PC-3 (cell line): ENCODE data around the gene MSH6. TPM values are rescaled to one million over a fixed set of nuclear protein-coding genes. Genes with fewer than 3 reads are reported as not detected.

Experiments used
- ATAC-seq: fragments of 200-7000 bp; cut with Tn5 transposase; 2 replicates; pipeline ENCODE4 v1.9.1; 2020; ENCODE audit warnings: mild to moderate bottlenecking, moderate library complexity
- BruUV-seq: library from RNA; stranded (reverse); fragments of 400-500 nt; replicated peaks from 2 replicates; lab custom pipeline; 2021; lab: Mats Ljungman, UMichigan
- CTCF ChIA-PET: fragments of 300-600 bp; sonication (Branson Sonifier 250); formaldehyde crosslinking; loops from one replicate; lab custom pipeline; 2022; ENCODE audit warnings: antibody characterized with exemption; lab: Charles Lee
- POLR2A ChIA-PET: fragments of 300-600 bp; sonication (Branson Sonifier 250); formaldehyde crosslinking; loops from one replicate; lab custom pipeline; 2022; ENCODE audit warnings: antibody characterized with exemption; ENCODE audit not compliant: unreplicated experiment; lab: Charles Lee
- DNase-seq: peaks from one replicate; pipeline ENCODE4 v3.0.0-alpha.2; 2015
- H2AFZ ChIP-seq: fragments of 300-600 bp; sonication (generic); 2 replicates; pipeline ENCODE4 v1.6.0; 2016; ENCODE audit warnings: antibody characterized with exemption, low read length
- H3F3A ChIP-seq: fragments of 300-600 bp; sonication (generic); one replicate; pipeline ENCODE4 v1.6.0; 2017; ENCODE audit warnings: antibody characterized with exemption, low read length, control low read depth, mild to moderate bottlenecking; ENCODE audit not compliant: unreplicated experiment
- H3K27ac ChIP-seq: fragments of 300-600 bp; sonication (generic); 2 replicates; pipeline ENCODE4 v1.5.1; 2016; ENCODE audit warnings: mild to moderate bottlenecking, low read length
- H3K27me3 ChIP-seq: fragments of 300-600 bp; sonication (generic); 2 replicates; pipeline ENCODE4 v1.6.1; 2016; ENCODE audit warnings: low read length, mixed read lengths
- H3K36me3 ChIP-seq: fragments of 300-600 bp; sonication (generic); 2 replicates; pipeline ENCODE4 v1.6.1; 2016; ENCODE audit warnings: low read depth, mixed run types, low read length, mixed read lengths
- H3K4me1 ChIP-seq: fragments of 300-600 bp; sonication (generic); 2 replicates; pipeline ENCODE4 v1.5.1; 2016; ENCODE audit warnings: low read length; ENCODE audit not compliant: insufficient read depth
- H3K4me2 ChIP-seq: fragments of 300-600 bp; sonication (generic); 2 replicates; pipeline ENCODE4 v1.6.0; 2016; ENCODE audit warnings: low read length
- H3K4me3 ChIP-seq: fragments of 300-600 bp; sonication (generic); 2 replicates; pipeline ENCODE4 v1.5.1; 2016; ENCODE audit warnings: mild to moderate bottlenecking, low read length, mixed read lengths
- H3K79me2 ChIP-seq: fragments of 300-600 bp; sonication (generic); 2 replicates; pipeline ENCODE4 v1.6.1; 2017; ENCODE audit warnings: low read length, mixed read lengths
- H3K9ac ChIP-seq: fragments of 300-600 bp; sonication (generic); 2 replicates; pipeline ENCODE4 v1.6.0; 2016; ENCODE audit warnings: mild to moderate bottlenecking, low read length
- H3K9me2 ChIP-seq: fragments of 300-600 bp; sonication (generic); replicated peaks from 2 replicates; pipeline ENCODE4 v1.6.1; 2016; ENCODE audit warnings: mixed run types, low read length, mixed read lengths
- H3K9me3 ChIP-seq: fragments of 300-600 bp; sonication (generic); 2 replicates; pipeline ENCODE4 v1.6.1; 2016; ENCODE audit warnings: low read length, mixed read lengths
- H4K20me1 ChIP-seq: fragments of 300-600 bp; sonication (generic); 2 replicates; pipeline ENCODE4 v1.6.1; 2016; ENCODE audit warnings: low read length, mixed read lengths
- EZH2 ChIP-seq: fragments of 300-600 bp; sonication (generic); IDR thresholded peaks from one replicate; pipeline ENCODE4 v1.6.1; 2017; ENCODE audit warnings: antibody characterized with exemption, mild to moderate bottlenecking, low read length; ENCODE audit not compliant: unreplicated experiment
- EZH2phosphoT487 ChIP-seq: fragments of 300-600 bp; sonication (generic); IDR thresholded peaks from 2 replicates; pipeline ENCODE4 v1.6.1; 2018; ENCODE audit warnings: mild to moderate bottlenecking, antibody characterized with exemption, low read length, borderline replicate concordance
- intact Hi-C: fragments of 100-400 bp; cut with micrococcal nuclease; formaldehyde crosslinking; loops from 2 replicates; pipeline ENCODE4 v1.9.0; 2023
- total RNA-seq: library from RNA; depleted of rRNA; stranded (reverse); fragments of >200 nt; gene quantifications from 2 replicates; pipeline ENCODE4 v1.2.3, GENCODE V29; 2014
- TF ChIP-seq, protein P1 (sequence below): fragments of 300-600 bp; sonication (generic); conservative IDR thresholded peaks from 2 replicates; pipeline ENCODE4 v1.5.1; 2017; ENCODE audit warnings: antibody characterized with exemption, low read depth, mild to moderate bottlenecking, low read length

The MSH6 gene
- total RNA-seq, 1 experiment from 2014 or later = 84.9 TPM

DNA sequence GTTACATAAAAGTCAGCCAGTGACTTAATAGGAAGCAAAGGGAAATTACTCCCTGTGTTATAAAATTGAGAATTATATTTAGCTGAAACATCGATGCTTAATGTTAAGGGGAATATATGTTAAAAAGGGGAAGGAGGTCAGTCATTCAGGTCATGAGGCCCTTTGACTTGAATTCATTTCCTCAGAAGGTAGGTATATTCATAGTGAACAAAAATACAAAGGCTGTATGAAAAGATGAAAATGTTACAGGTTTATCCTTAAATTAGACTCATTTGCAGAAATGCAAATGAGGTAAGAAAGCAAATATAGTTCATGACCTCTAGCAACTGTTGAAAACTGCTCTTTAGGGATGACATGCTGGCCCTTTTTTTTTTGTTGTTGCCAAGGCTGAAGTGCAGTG, 20.8 kb downstream of the MSH6 start:
- Histone ChIP-seq H3K4me2 (no peak overlapping the region), H3K9me3 (no peaks in the 10 kb centered on the region), H3K79me2 (peaks cover 18% of the 10 kb centered on the region; the same call in 1 of the 2 replicates), H4K20me1 (no peaks in the 10 kb centered on the region; the same call in 1 of the 2 replicates), H3K4me3 (no peak overlapping the region), H2AFZ (no peak overlapping the region), H3K27ac (no peak overlapping the region), H3K36me3 (peaks cover 91% of the 10 kb centered on the region), H3F3A (no peaks in the 10 kb centered on the region), H3K9me2 (no peaks in the 10 kb centered on the region), H3K27me3 (no peaks in the 10 kb centered on the region), H3K4me1 (no peaks in the 10 kb centered on the region), H3K9ac (no peak overlapping the region)
- CTCF ChIA-PET = no interaction called here
- intact Hi-C loops = no loop called here
- ATAC-seq = no peak
- BruUV-seq = no TSS peak
- no peak for DNase-seq
- POLR2A ChIA-PET = no interaction called here
- no peak for TF ChIP-seq EZH2phosphoT487
- TF ChIP-seq, protein P1, sequence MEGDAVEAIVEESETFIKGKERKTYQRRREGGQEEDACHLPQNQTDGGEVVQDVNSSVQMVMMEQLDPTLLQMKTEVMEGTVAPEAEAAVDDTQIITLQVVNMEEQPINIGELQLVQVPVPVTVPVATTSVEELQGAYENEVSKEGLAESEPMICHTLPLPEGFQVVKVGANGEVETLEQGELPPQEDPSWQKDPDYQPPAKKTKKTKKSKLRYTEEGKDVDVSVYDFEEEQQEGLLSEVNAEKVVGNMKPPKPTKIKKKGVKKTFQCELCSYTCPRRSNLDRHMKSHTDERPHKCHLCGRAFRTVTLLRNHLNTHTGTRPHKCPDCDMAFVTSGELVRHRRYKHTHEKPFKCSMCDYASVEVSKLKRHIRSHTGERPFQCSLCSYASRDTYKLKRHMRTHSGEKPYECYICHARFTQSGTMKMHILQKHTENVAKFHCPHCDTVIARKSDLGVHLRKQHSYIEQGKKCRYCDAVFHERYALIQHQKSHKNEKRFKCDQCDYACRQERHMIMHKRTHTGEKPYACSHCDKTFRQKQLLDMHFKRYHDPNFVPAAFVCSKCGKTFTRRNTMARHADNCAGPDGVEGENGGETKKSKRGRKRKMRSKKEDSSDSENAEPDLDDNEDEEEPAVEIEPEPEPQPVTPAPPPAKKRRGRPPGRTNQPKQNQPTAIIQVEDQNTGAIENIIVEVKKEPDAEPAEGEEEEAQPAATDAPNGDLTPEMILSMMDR = no peak
- no peak for TF ChIP-seq EZH2

DNA sequence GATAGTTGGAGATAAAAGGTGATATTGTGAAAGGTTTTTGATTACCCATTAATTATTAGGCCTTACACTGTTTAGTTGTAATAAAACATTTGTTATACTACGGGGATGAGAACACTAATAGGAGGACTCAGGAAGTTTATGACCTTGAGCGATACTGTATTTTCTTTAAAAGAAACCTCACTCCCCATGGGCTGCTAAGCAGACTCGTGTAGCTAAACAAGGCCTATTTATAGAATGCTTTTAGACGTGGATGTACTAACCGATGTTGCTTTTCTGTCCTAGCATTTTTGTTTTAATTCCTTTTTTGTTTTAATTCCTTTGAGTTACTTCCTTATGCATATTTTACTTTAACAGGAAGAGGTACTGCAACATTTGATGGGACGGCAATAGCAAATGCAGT, 22.9 kb downstream of the MSH6 start:
- H3K36me3 ChIP-seq = peaks cover 87% of the 10 kb centered on the region
- no peak for TF ChIP-seq EZH2
- no peak for TF ChIP-seq EZH2phosphoT487
- TF ChIP-seq, protein P1 = no peak
- ChIA-PET CTCF (no interaction called here), POLR2A (no interaction called here)
- H3F3A ChIP-seq = no peaks in the 10 kb centered on the region
- H3K4me2 ChIP-seq = no peak overlapping the region
- no peak for DNase-seq
- H3K27me3 ChIP-seq = no peaks in the 10 kb centered on the region
- no peaks in the 10 kb centered on the region; the same call in 1 of the 2 replicates for H4K20me1 ChIP-seq
- no peaks in the 10 kb centered on the region for H3K9me3 ChIP-seq
- H3K27ac ChIP-seq = no peak overlapping the region
- BruUV-seq = no TSS peak
- no peak overlapping the region for H3K9ac ChIP-seq
- peaks cover 13% of the 10 kb centered on the region; the same call in 1 of the 2 replicates for H3K79me2 ChIP-seq
- intact Hi-C loops = no loop called here
- H3K4me1 ChIP-seq = peaks cover 13% of the 10 kb centered on the region
- no peaks in the 10 kb centered on the region for H3K9me2 ChIP-seq
- no peak overlapping the region for H2AFZ ChIP-seq
- H3K4me3 ChIP-seq = no peak overlapping the region
- no peak for ATAC-seq

DNA sequence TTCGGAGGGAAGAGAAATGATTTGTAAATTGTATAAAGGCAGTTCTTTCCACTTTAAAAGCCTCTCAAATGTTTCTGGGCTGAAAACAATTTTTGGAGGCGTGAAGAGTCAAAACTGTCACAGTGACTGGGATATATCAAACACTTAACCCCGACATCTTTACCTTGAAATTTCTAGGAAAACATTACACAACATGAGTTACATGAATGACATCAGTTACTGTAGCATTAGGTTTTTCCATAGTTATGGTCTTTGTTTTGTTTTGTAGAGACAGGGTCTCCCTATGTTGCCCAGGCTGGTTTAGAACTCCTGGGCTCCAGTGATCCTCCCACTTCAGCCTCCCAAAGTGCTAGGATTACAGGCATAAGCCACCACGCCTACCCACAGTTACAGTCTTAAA, 25.7 kb downstream of the MSH6 start:
- no peak overlapping the region for H3K9ac ChIP-seq
- H3K4me1 ChIP-seq = peaks cover 16% of the 10 kb centered on the region
- no peak overlapping the region for H2AFZ ChIP-seq
- H3F3A ChIP-seq = no peaks in the 10 kb centered on the region
- POLR2A ChIA-PET = no interaction called here
- intact Hi-C loops = no loop called here
- no peaks in the 10 kb centered on the region for H3K9me2 ChIP-seq
- no peaks in the 10 kb centered on the region; the same call in 1 of the 2 replicates for H4K20me1 ChIP-seq
- no TSS peak for BruUV-seq
- ATAC-seq = no peak
- H3K4me3 ChIP-seq = no peak overlapping the region
- H3K4me2 ChIP-seq = no peak overlapping the region
- no peak overlapping the region for H3K27ac ChIP-seq
- H3K36me3 ChIP-seq = peaks cover 64% of the 10 kb centered on the region
- no peaks in the 10 kb centered on the region for H3K27me3 ChIP-seq
- H3K9me3 ChIP-seq = no peaks in the 10 kb centered on the region
- CTCF ChIA-PET = no interaction called here
- TF ChIP-seq EZH2 (no peak), EZH2phosphoT487 (no peak)
- TF ChIP-seq, protein P1 = no peak
- no peak for DNase-seq
- no peaks in the 10 kb centered on the region for H3K79me2 ChIP-seq
